Neural progenitor cell (in vitro differentiated cells): ENCODE data around the gene RNLS.

Source experiments
- CTCF ChIP-seq: fragments of 200-600 bp; sonication (generic); IDR thresholded peaks from 2 replicates; pipeline ENCODE4 v1.5.1; 2017; ENCODE audit warnings: antibody characterized with exemption, mild to moderate bottlenecking
- EZH2 ChIP-seq: fragments of 200-600 bp; sonication (generic); IDR thresholded peaks from 2 replicates; pipeline ENCODE4 v1.6.1; 2017; ENCODE audit warnings: antibody characterized with exemption, mild to moderate bottlenecking, moderate library complexity

DNA sequence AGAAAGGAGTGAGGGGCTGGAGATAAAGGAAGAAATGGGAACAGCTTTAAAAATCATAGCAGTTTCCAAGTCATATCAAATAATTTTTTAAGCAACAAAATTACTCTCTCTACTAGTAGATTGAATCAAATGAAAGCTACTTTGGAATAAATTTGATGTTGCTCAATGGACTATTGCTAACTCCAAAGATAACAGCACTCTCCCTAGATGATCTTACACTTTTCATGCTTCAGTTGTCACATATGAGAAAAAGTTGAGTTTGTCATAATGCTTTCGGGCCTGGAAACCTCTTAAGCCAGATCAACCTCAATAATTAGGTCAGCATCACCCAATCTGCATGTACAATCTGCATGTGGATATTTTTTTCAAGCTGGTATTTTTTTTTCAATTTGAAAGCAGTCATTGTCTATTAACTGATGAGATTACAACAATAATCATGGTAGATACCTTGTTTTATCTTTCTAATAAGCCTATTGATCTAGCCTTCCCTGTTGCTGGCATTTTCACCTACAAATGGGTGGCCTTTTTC lies 34.7 kb upstream of the RNLS start:
- TF ChIP-seq CTCF (no peak), EZH2 (no peak)
